Motor neuron (in vitro differentiated cells): ENCODE measurements around the gene RCOR3. TPM values are rescaled to one million over a fixed set of nuclear protein-coding genes. Genes with fewer than 3 reads are reported as not detected.
A peak's percentile ranks its signal among the peaks of the same experiment; 100 is the strongest.
"Not testable (repeated sequence)": the region's sequence is repeated elsewhere in the genome, so short reads cannot be mapped to it uniquely, and the experiment has no call there.

Experiments
- ATAC-seq, 8 experiments: fragments of 200-7000 bp; cut with Tn5 transposase; replicated peaks in 6 of 8; 2 replicates each; pipeline ENCODE4 v1.8.0; 2021; ENCODE audit warnings: mild to moderate bottlenecking in 8 of 8, moderate library complexity in 8 of 8
- H3K27ac ChIP-seq, 2 donors: fragments of 250-450 bp; sonication (Bioruptor Pico); 2 replicates each; pipeline ENCODE4 v1.9.0; 2021; ENCODE audit warnings: antibody characterized with exemption in 2 of 2, mild to moderate bottlenecking in 2 of 2, moderate library complexity in 1 of 2
- H3K4me1 ChIP-seq, 2 donors: fragments of 250-450 bp; sonication (Bioruptor Pico); replicated peaks in 1 of 2; 2 replicates each; pipeline ENCODE4 v1.6.1; 2021; ENCODE audit warnings: antibody characterized with exemption in 2 of 2, mild to moderate bottlenecking in 2 of 2, moderate library complexity in 1 of 2
- H3K4me3 ChIP-seq, 5 donors: fragments of 250-450 bp; sonication (Bioruptor Pico); 2 replicates each; pipeline ENCODE4 v1.9.0; 2021; ENCODE audit warnings: antibody characterized with exemption in 5 of 5, mild to moderate bottlenecking in 5 of 5, moderate library complexity in 4 of 5
- WGBS, 10 experiments: fragments of 450-650 bp; shearing (Covaris generic); methylation state at CpG; one replicate each; pipeline ENCODE4 v1.0.0; 2022; 5-methylcytosine and 5-hydroxymethylcytosine counted together
- in situ Hi-C, 9 experiments: fragments of 400-800 bp; cut with MboI; loops; one replicate each; pipeline ENCODE4 v1.15.0; 2021; ENCODE audit warnings: low sequenced_read_pairs in 9 of 9, low pct_unique_long_range_greater_than_20kb in 2 of 9; ENCODE audit not compliant: unreplicated experiment in 9 of 9
- total RNA-seq, 8 experiments: library from RNA; unstranded; fragments of 300-600 nt; gene quantifications; 2 replicates each; pipeline versions ENCODE4 v1.2.3 to v1.2.4, GENCODE V29; 2022

The RCOR3 gene
- total RNA-seq, 8 experiments from 2014 or later = 21.8 to 70.5 (median 48.8) TPM

GRCh38 chr1:211339631-211340041 is 80.5 kb downstream of the RCOR3 start:
- Histone ChIP-seq H3K4me3 (no peak overlapping the region), H3K27ac (no peak overlapping the region), H3K4me1 (peaks cover 10 to 12% of the 10 kb centered on the region in 2 donors)
- peak in 3 of 8 experiments; percentile 66 to 79 (median 68) for ATAC-seq
- WGBS, 10 experiments = 58 to 100% (median 94%) methylated on average over 2 to 6 of the region's 6 CpGs; no CpG with 5 or more reads in 5 of the 10 experiments
- in situ Hi-C loops = loop anchor here in 4 of 9 experiments (25.0 kb wide), 2 partner anchors 173 to 323 kb away; no protein-coding TSS in a partner anchor

GRCh38 chr1:211340622-211341507 is 81.7 kb downstream of the RCOR3 start:
- WGBS, 10 experiments = 83 to 100% (median 92%) methylated on average over 4 to 9 of the region's 10 CpGs; no CpG with 5 or more reads in 3 of the 10 experiments

GRCh38 chr1:211341999-211342398 is 82.8 kb downstream of the RCOR3 start:
- no peak overlapping the region for H3K4me3 ChIP-seq
- ATAC-seq = no peak
- no peak overlapping the region for H3K27ac ChIP-seq
- in situ Hi-C loops = loop anchor here in 4 of 9 experiments (25.0 kb wide), 2 partner anchors 170 to 320 kb away; no protein-coding TSS in a partner anchor
- WGBS, 10 experiments = 81 to 100% (median 100%) methylated on average over 1 of the region's 1 CpG; no CpG with 5 or more reads in 2 of the 10 experiments
- H3K4me1 ChIP-seq = peaks cover 9 to 10% of the 10 kb centered on the region in 2 donors

More at GRCh38 chr1:211340622-211341507, 81.7 kb downstream of the RCOR3 start:
- Histone ChIP-seq H3K4me1 (peaks cover 10 to 12% of the 10 kb centered on the region in 2 donors), H3K27ac (no peak overlapping the region), H3K4me3 (no peak overlapping the region)
- in situ Hi-C loops = loop anchor here in 4 of 9 experiments (25.0 kb wide), 2 partner anchors 171 to 321 kb away; no protein-coding TSS in a partner anchor
- peak in 2 of 8 experiments; percentile 12 to 36 for ATAC-seq

GRCh38 chr1:211343607-211344006 is 84.4 kb downstream of the RCOR3 start:
- Histone ChIP-seq H3K4me3 (no peak overlapping the region), H3K4me1 (no peaks in the 10 kb centered on the region), H3K27ac (no peak overlapping the region)
- in situ Hi-C loops = loop anchor here in 4 of 9 experiments (25.0 kb wide), 2 partner anchors 169 to 319 kb away; no protein-coding TSS in a partner anchor
- ATAC-seq = no peak
- WGBS, 10 experiments = 65 to 100% (median 90%) methylated on average over 1 to 4 of the region's 4 CpGs; no CpG with 5 or more reads in 1 of the 10 experiments

DNA sequence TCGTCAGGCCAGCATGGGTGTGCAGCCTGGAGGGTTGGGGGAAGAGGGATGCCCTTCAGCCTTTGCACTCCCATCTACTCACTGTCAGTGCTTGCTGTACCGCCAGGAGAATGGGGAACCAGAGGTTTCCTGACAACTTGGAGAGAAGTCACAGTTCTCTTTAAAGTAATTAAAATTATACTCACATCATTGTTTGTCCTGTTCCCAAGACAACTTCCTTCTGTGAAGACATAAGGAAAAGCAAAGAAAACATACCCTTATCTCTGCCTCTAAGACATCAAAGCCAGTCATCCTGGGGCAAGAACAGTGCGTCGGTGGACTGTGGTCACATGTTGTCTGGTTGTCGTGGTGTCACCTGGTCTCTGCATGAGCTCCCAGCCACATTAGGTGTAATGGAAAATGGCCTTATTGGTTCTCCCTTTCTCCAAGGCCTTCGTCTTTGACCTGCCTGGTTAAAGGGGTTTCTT is 85.0 kb downstream of the RCOR3 start:
- no peaks in the 10 kb centered on the region for H3K4me1 ChIP-seq
- 50 to 100% (median 100%) methylated on average over 1 to 5 of the region's 6 CpGs; no CpG with 5 or more reads in 1 of the 10 experiments for WGBS, 10 experiments
- H3K4me3 ChIP-seq = no peak overlapping the region
- ATAC-seq = no peak
- H3K27ac ChIP-seq = no peak overlapping the region
- in situ Hi-C loops = loop anchor here in 4 of 9 experiments (25.0 kb wide), 2 partner anchors 168 to 318 kb away; no protein-coding TSS in a partner anchor

GRCh38 chr1:211345719-211346118 is 86.6 kb downstream of the RCOR3 start:
- no peak overlapping the region for H3K27ac ChIP-seq
- in situ Hi-C loops = loop anchor here in 4 of 9 experiments (25.0 kb wide), 2 partner anchors 167 to 317 kb away; no protein-coding TSS in a partner anchor
- H3K4me3 ChIP-seq = no peak overlapping the region
- WGBS, 10 experiments = 63 to 100% (median 80%) methylated on average over 1 to 2 of the region's 2 CpGs; no CpG with 5 or more reads in 4 of the 10 experiments
- peak in 1 of 8 experiments; percentile 75 for ATAC-seq
- H3K4me1 ChIP-seq = no peaks in the 10 kb centered on the region

- peak in 3 of 8 experiments; percentile 38 to 87 (median 84) for ATAC-seq
- in situ Hi-C loops = loop anchor here in 4 of 9 experiments (25.0 kb wide), 2 partner anchors 165 to 315 kb away; no protein-coding TSS in a partner anchor
- Histone ChIP-seq H3K4me1 (no peaks in the 10 kb centered on the region), H3K4me3 (no peak overlapping the region), H3K27ac (no peak overlapping the region)
- 63 to 100% (median 92%) methylated on average over 1 to 4 of the region's 4 CpGs; no CpG with 5 or more reads in 1 of the 10 experiments for WGBS, 10 experiments
Observed at GRCh38 chr1:211347077-211347844, 88.1 kb downstream of the RCOR3 start.

- Histone ChIP-seq H3K4me1 (no peaks in the 10 kb centered on the region), H3K27ac (no peak overlapping the region), H3K4me3 (no peak overlapping the region)
- no peak for ATAC-seq
- in situ Hi-C loops = loop anchor here in 4 of 9 experiments (25.0 kb wide), 2 partner anchors 164 to 314 kb away; no protein-coding TSS in a partner anchor
Observed at GRCh38 chr1:211348547-211348946, 89.4 kb downstream of the RCOR3 start.

- 96 to 100% (median 100%) methylated on average over 1 to 2 of the region's 2 CpGs; no CpG with 5 or more reads in 2 of the 10 experiments for WGBS, 10 experiments
- in situ Hi-C loops = loop anchor here in 4 of 9 experiments (25.0 kb wide), 2 partner anchors 163 to 313 kb away; no protein-coding TSS in a partner anchor
- ATAC-seq = no peak
Observed at GRCh38 chr1:211349741-211350140, 90.6 kb downstream of the RCOR3 start.

GRCh38 chr1:211352055-211352454 is 92.9 kb downstream of the RCOR3 start:
- WGBS, 10 experiments = 64 to 100% (median 95%) methylated on average over 1 to 3 of the region's 3 CpGs; no CpG with 5 or more reads in 3 of the 10 experiments
- H3K4me1 ChIP-seq, H3K27ac ChIP-seq, in situ Hi-C loops, ATAC-seq, H3K4me3 ChIP-seq: not testable (repeated sequence)

More at GRCh38 chr1:211349741-211350140, 90.6 kb downstream of the RCOR3 start:
- H3K4me1 ChIP-seq = no peaks in the 10 kb centered on the region
- no peak overlapping the region for H3K4me3 ChIP-seq
- H3K27ac ChIP-seq = no peak overlapping the region

- H3K4me3 ChIP-seq = no peak overlapping the region
- ATAC-seq = no peak
- H3K27ac ChIP-seq = no peak overlapping the region
- 60 to 100% (median 94%) methylated on average over 1 to 2 of the region's 2 CpGs; no CpG with 5 or more reads in 1 of the 10 experiments for WGBS, 10 experiments
- in situ Hi-C loops = no loop called here
- H3K4me1 ChIP-seq = no peaks in the 10 kb centered on the region
Observed at GRCh38 chr1:211352465-211352864, 93.3 kb downstream of the RCOR3 start.

GRCh38 chr1:211352985-211353515 is 93.9 kb downstream of the RCOR3 start:
- 0 to 94% (median 91%) methylated on average over 1 to 8 of the region's 8 CpGs; no CpG with 5 or more reads in 2 of the 10 experiments for WGBS, 10 experiments
- ATAC-seq = peak in 3 of 8 experiments; percentile 44 to 67 (median 56)
- Histone ChIP-seq H3K27ac (no peak overlapping the region), H3K4me1 (no peaks in the 10 kb centered on the region), H3K4me3 (no peak overlapping the region)
- in situ Hi-C loops = no loop called here
